OCI-LY7 (cell line): ENCODE measurements around the gene ACBD3.

Source experiments
- CTCF ChIP-seq: fragments of 200-600 bp; sonication (generic); conservative IDR thresholded peaks from 2 replicates; pipeline ENCODE4 v1.5.1; 2014; ENCODE audit warnings: mild to moderate bottlenecking, antibody characterized with exemption, low read length, moderate library complexity, mixed read lengths
- EZH2phosphoT487 ChIP-seq: fragments of 200-600 bp; sonication (generic); IDR thresholded peaks from 2 replicates; pipeline ENCODE4 v1.6.1; 2018; ENCODE audit warnings: low read depth, borderline replicate concordance, mild to moderate bottlenecking, mixed run types, antibody characterized with exemption, low read length, moderate library complexity, mixed read lengths

GRCh38 chr1:226220473-226221189 lies 34.1 kb upstream of the ACBD3 start:
- TF ChIP-seq CTCF (no peak), EZH2phosphoT487 (no peak)
